Rectal smooth muscle tissue (tissue), 1 donor: ENCODE measurements around the gene MEAK7.

Experiments
- H3K27ac ChIP-seq: one replicate; pipeline ENCODE4 v1.7.0; 2013; ENCODE audit warnings: low read depth, low read length, inconsistent platforms
- H3K27me3 ChIP-seq: one replicate; pipeline ENCODE4 v1.7.0; 2013; ENCODE audit warnings: low read length; ENCODE audit not compliant: control insufficient read depth, insufficient read depth
- H3K36me3 ChIP-seq: one replicate; pipeline ENCODE4 v1.7.0; 2013; ENCODE audit warnings: low read length; ENCODE audit not compliant: control insufficient read depth, insufficient read depth
- H3K4me1 ChIP-seq: one replicate; pipeline ENCODE4 v1.7.0; 2013; ENCODE audit warnings: low read length; ENCODE audit not compliant: control insufficient read depth, insufficient read depth
- H3K4me3 ChIP-seq: one replicate; pipeline ENCODE4 v1.7.0; 2013; ENCODE audit warnings: low read length
- H3K9ac ChIP-seq: one replicate; pipeline ENCODE4 v1.7.0; 2013; ENCODE audit warnings: low read length

MEAK7 gene

DNA sequence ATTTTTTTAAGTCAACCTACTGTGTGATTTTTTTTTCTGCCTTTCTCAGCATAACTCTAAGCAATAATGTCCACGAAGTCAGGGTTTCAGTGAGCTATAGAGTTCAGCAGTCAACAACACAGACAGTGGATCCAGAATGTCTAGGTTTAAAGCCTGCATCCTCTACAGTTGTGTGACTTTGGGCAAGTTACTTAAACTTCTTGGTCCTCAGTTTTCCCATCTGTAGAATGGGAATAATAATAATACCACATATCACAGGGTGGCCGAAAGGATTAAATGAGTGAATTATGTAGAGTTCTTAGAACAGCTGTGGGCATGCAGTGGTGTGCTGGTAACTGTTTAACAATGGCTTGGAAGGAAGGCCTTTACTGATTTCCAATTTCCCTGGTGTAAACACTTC, 38.8 kb upstream of the MEAK7 start:
- Histone ChIP-seq H3K27me3 (no peaks in the 10 kb centered on the region), H3K4me1 (no peaks in the 10 kb centered on the region), H3K9ac (no peak overlapping the region), H3K36me3 (no peaks in the 10 kb centered on the region), H3K4me3 (no peak overlapping the region), H3K27ac (no peak overlapping the region)

DNA sequence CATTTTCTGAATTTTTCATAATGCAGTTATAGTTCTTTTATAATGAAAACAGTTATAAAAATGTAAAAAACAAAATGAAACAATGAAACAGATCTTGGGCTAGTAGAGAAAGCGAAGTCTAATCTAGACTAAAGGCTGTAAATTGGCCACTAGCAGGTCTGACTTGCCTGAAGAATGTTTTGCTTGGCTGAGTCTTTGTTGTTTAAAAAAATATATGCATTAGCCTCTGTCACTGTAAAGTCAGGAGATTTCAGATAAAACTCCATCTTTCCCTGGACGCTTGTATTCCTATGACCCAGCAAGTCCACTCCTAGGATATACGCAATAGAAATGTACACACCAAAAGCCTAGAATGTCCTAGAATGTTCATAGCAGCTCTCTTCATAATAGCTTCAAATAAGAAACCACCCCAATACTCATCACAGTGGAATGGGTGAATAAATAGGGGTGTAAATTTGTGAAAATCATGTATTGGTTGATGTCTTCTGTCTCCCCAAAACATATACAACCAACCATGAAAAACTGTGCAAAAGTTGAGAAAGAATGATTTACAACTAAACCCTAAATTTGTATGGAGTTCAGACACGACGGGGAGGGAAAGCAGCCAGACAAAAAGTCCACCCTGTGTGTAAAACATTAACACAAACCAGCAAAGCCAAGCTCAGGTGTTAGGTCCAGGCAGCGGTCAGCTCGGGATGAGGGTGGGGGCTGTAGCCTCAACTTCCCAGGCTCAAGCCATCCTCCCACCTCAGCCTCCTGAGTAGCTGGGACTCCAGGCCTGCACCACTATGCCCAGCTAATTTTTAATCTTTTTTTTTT, 37.7 kb upstream of the MEAK7 start:
- H3K27me3 ChIP-seq, result no peaks in the 10 kb centered on the region
- H3K4me1 ChIP-seq, result no peaks in the 10 kb centered on the region
- H3K4me3 ChIP-seq, result no peak overlapping the region
- no peak overlapping the region for H3K27ac ChIP-seq
- no peaks in the 10 kb centered on the region for H3K36me3 ChIP-seq
- no peak overlapping the region for H3K9ac ChIP-seq

DNA sequence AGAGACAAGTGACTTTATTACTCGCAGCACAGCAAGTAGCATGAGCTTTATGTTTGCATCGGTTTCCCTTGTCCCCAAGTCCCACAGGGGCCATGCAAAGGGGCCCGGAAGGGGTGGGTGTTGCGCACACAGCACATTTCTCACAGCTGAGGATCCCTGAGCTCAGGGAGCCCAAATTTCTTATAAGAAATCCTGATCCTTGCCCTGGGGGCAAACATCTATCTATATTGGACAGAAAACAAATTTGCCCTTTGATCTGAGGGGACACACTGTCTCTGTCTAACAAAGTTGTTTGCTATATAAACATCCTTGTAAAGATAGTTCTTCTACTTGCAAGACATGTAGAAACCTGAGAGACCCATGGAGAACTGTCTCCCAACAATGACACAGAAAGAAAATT, 35.7 kb upstream of the MEAK7 start:
- Histone ChIP-seq H3K27me3 (no peaks in the 10 kb centered on the region), H3K27ac (no peak overlapping the region), H3K36me3 (no peaks in the 10 kb centered on the region), H3K9ac (no peak overlapping the region), H3K4me1 (no peaks in the 10 kb centered on the region), H3K4me3 (no peak overlapping the region)

DNA sequence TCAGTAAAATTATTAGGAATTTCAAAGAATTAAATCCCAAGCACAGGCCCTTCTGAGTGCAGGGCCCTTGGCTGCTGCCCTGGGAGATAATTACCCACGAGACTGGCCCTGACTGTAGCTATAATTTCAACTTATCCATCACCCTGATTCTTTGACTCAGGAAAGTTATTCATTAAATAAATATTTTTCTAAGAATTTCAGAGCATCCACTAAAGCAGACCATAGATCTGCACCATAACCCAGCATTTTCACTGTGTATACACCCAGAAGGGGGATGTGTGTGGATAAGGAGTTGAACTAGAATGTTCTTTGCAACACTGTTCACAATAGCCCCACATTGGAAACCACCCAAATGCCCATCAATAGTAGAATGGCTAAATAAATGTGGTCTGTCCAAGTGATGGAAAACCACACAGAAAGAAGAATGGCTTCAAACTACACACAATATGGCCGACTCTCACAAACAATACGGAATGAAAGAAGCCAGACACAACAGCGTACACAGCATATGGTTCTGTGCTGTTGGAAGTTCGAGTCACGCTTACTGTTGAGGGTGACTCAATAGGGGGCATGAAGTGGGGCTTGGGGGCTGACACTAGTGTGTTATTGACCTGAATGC, 33.9 kb upstream of the MEAK7 start:
- no peaks in the 10 kb centered on the region for H3K36me3 ChIP-seq
- no peak overlapping the region for H3K4me3 ChIP-seq
- no peak overlapping the region for H3K27ac ChIP-seq
- H3K9ac ChIP-seq, result no peak overlapping the region
- H3K4me1 ChIP-seq, result no peaks in the 10 kb centered on the region
- H3K27me3 ChIP-seq, result no peaks in the 10 kb centered on the region

DNA sequence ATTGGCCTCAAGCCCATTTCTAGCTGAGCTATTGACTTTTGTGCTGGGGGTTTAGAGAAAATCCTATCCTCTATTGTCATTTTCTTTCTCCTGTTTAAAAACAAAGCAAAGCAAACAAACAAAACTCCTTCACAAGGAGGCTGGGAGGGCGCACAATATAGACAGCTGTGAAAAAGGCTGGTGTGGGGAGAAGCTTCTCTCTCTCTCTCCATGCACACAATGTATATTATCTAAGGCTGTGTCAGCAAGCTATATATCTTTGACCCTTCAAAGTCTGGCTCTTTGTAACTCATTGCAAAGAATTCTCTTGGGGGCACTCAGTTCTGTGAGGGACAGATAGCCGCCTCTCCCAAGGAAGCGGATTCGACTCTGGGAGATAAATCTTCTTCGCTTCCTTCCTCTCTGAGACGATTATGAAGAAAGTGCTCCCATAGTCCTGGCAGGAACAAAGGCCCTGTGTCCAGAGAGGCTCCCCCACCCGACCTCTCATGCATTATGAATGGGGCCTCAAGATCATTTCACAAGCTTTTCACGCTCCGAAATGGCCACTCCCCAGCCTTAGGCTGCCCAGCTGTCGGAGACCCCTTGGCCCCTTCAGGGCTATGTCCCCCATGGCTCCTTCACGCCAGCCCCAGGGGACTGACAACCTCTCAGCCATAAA, 33.2 kb upstream of the MEAK7 start:
- H3K9ac ChIP-seq, result no peak overlapping the region
- H3K27ac ChIP-seq, result no peak overlapping the region
- H3K4me1 ChIP-seq, result peaks cover 4% of the 10 kb centered on the region
- H3K27me3 ChIP-seq, result no peaks in the 10 kb centered on the region
- H3K4me3 ChIP-seq, result no peak overlapping the region
- no peaks in the 10 kb centered on the region for H3K36me3 ChIP-seq

DNA sequence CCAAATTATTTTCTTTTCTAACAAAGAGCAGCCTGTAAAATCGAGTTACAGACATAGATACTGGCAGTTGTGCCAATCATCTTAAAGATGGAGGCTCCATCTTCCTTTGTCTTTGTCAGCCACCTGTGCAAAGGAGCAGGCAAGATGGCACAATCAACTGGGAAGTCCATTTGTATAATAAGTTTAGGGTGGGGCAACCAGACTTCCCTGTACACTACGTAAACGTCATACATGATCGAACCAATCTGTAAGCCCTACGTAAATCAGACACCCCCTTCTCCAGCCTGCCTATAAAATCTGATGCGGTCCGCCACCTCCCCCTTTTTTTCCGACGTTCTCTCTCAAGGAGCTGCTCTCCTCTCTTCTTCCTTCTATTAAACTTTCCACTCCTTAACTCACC, 31.4 kb upstream of the MEAK7 start:
- peaks cover 16% of the 10 kb centered on the region for H3K4me1 ChIP-seq
- H3K27ac ChIP-seq, result no peak overlapping the region
- H3K4me3 ChIP-seq, result no peak overlapping the region
- H3K27me3 ChIP-seq, result no peaks in the 10 kb centered on the region
- no peaks in the 10 kb centered on the region for H3K36me3 ChIP-seq
- H3K9ac ChIP-seq, result no peak overlapping the region

DNA sequence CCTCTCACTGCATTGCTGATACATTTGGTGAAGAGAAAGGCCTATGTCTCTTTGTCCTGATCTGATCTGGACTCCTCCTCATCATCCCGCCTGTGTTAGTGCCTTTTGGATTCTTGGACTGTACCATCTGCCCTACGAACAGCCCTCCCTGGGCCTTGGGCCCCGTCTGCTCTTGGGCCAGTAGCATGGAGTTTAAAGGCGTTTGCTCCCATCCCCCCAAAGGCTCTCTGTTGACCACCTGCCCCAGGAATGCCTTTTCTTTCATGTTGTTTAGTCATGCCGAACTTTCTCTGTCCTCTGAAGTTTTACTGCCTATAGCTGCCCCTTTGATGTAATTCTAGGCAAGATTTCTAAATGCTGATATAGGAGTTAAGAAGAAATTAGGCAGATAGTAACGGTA, 30.9 kb upstream of the MEAK7 start:
- no peak overlapping the region for H3K9ac ChIP-seq
- no peaks in the 10 kb centered on the region for H3K27me3 ChIP-seq
- H3K36me3 ChIP-seq, result no peaks in the 10 kb centered on the region
- no peak overlapping the region for H3K27ac ChIP-seq
- peaks cover 16% of the 10 kb centered on the region for H3K4me1 ChIP-seq
- H3K4me3 ChIP-seq, result no peak overlapping the region

DNA sequence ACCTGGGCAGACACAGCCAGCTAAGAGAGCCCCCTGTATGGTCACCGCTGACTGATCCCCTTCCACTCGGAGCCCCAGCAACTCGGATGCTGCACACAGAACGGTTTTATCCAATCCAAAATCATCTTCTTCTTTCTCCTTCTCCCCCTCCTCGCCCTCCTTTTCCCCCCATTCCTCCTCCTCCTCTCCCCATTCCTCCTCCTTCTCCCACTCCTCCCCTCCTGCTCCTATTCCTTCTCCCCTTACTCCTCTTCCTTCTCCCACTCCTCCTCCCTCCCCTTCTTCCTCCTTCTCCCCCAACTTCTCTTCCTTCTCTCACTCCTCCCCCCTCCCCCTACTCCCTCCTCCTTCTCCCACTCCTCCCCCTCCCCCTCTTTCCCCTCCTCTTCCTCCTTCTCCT, 30.4 kb upstream of the MEAK7 start:
- H3K9ac ChIP-seq, result no peak overlapping the region
- no peaks in the 10 kb centered on the region for H3K36me3 ChIP-seq
- no peak overlapping the region for H3K27ac ChIP-seq
- peaks cover 16% of the 10 kb centered on the region for H3K4me1 ChIP-seq
- no peak overlapping the region for H3K4me3 ChIP-seq
- H3K27me3 ChIP-seq, result no peaks in the 10 kb centered on the region

DNA sequence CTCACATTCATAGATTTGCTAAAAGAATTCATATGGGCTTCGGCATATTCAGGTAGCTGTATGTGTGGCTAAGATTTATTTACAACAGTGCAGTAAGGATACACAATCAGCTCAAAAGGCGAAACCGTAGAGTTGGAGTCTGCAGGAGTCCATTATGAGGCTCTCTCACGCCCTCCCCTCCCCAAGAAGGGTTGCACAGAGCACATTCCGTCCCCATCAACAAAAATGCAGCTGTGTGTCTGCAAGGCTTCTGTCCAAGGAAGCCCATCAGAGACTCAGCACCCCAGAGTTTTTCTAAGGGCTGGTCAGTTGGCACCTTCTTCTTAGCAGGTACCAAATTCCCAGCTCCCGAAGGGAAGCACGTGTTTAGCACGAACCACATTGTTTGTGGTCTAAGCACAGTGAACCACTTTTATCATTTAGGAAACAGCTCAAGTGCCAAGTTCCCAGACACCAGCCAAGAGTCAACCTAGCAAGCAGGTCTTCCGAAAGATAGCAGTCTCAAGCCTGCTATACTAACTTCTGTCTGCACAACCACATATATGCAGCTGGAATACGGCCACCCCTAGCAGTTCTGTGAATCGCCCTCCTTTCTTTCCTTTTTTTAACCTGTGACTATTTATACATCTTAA, 28.5 kb upstream of the MEAK7 start:
- Histone ChIP-seq H3K4me3 (no peak overlapping the region), H3K27me3 (no peaks in the 10 kb centered on the region), H3K4me1 (peaks cover 17% of the 10 kb centered on the region), H3K27ac (peak overlapping the region; percentile 79), H3K36me3 (no peaks in the 10 kb centered on the region), H3K9ac (no peak overlapping the region)

DNA sequence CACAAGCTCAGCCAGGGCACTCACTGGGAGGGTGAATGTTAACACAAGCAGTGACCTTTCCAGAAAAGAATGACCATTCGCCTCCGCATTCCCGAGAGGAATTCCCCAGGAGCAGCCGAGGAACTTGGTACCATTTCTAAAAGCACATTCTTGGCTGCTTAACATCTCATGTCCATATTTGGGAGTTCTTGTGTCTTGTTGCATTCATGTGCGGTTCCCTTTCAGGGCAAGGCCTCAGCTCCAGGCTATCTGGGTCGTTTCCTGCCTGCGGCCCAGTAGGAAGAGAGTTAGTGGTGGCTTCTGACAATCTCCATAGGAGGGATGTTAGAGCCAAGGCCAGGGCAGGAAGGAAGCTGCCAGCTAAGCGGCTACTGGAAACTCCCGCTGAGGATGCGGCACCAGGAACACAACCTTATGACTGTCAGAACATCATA, 27.8 kb upstream of the MEAK7 start:
- Histone ChIP-seq H3K9ac (no peak overlapping the region), H3K4me3 (no peak overlapping the region), H3K36me3 (no peaks in the 10 kb centered on the region), H3K4me1 (peaks cover 22% of the 10 kb centered on the region), H3K27ac (peak overlapping the region; percentile 79), H3K27me3 (no peaks in the 10 kb centered on the region)

DNA sequence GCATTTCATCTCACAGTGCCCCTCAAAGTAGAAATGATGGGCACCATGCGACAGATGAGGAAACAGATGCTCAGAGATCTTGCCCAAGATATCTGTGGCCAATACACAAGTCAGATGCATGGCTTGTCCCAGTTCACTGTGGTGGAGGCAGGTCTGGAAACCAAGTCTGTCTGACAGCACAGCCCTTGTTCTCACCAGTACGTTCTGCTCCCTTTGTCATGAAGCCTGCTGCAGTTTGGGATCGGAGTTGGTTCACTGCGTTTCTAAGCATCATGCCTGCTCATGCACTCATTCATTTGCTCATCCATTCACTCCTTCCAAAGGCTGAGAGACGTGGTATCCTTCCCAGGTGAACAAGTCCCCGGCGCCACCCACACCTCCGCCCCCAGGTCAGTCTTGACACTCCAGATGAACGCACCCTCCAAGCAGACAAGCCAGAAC, 27.2 kb upstream of the MEAK7 start:
- H3K36me3 ChIP-seq, result no peaks in the 10 kb centered on the region
- no peaks in the 10 kb centered on the region for H3K27me3 ChIP-seq
- H3K9ac ChIP-seq, result no peak overlapping the region
- peak overlapping the region; percentile 79 for H3K27ac ChIP-seq
- no peak overlapping the region for H3K4me3 ChIP-seq
- H3K4me1 ChIP-seq, result peaks cover 27% of the 10 kb centered on the region

DNA sequence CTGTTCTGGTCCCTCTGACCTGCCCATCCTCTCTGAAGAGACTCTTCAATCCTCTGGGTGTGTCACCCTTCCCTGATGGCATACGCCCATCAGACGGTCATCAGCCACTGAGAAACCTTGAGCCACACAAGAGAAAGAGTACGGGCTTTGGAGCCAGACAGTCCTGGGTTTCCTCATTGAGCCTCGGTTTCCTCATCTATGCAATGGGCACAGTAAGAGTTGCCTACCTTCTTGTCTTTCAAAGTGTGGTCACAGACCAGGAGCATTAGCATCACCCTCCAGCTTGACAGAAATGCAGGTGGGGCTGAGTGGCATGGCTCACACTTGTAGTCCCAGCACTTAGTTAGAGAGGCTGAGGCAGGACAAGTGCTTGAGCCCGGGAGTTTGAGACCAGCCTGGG, 26.1 kb upstream of the MEAK7 start:
- Histone ChIP-seq H3K4me3 (no peak overlapping the region), H3K27me3 (no peaks in the 10 kb centered on the region), H3K27ac (no peak overlapping the region), H3K4me1 (peaks cover 28% of the 10 kb centered on the region), H3K9ac (no peak overlapping the region), H3K36me3 (no peaks in the 10 kb centered on the region)
